GM23248 (cell line): ENCODE measurements around the gene MANF.

Experiments used
- EZH2 ChIP-seq: fragments of 200-600 bp; sonication (generic); IDR thresholded peaks from 2 replicates; pipeline ENCODE4 v1.6.1; 2018; ENCODE audit warnings: antibody characterized with exemption, mild to moderate bottlenecking; ENCODE audit not compliant: insufficient read depth, poor library complexity, severe bottlenecking
- EZH2phosphoT487 ChIP-seq: fragments of 200-600 bp; sonication (generic); IDR thresholded peaks from 2 replicates; pipeline ENCODE4 v1.6.1; 2018; ENCODE audit warnings: antibody characterized with exemption, moderate library complexity, mild to moderate bottlenecking, low read depth; ENCODE audit not compliant: insufficient read depth

GRCh38 chr3:51375571-51375970, 9.5 kb upstream of the MANF start:
- no peak for TF ChIP-seq EZH2
- no peak for TF ChIP-seq EZH2phosphoT487
